ENCODE results near the gene DLG4. TPM values are rescaled to one million over a fixed set of nuclear protein-coding genes. Genes with fewer than 3 reads are reported as not detected.

Gene DLG4
- total RNA-seq, 1 experiment from 2014 or later = 7.8 TPM

DNA sequence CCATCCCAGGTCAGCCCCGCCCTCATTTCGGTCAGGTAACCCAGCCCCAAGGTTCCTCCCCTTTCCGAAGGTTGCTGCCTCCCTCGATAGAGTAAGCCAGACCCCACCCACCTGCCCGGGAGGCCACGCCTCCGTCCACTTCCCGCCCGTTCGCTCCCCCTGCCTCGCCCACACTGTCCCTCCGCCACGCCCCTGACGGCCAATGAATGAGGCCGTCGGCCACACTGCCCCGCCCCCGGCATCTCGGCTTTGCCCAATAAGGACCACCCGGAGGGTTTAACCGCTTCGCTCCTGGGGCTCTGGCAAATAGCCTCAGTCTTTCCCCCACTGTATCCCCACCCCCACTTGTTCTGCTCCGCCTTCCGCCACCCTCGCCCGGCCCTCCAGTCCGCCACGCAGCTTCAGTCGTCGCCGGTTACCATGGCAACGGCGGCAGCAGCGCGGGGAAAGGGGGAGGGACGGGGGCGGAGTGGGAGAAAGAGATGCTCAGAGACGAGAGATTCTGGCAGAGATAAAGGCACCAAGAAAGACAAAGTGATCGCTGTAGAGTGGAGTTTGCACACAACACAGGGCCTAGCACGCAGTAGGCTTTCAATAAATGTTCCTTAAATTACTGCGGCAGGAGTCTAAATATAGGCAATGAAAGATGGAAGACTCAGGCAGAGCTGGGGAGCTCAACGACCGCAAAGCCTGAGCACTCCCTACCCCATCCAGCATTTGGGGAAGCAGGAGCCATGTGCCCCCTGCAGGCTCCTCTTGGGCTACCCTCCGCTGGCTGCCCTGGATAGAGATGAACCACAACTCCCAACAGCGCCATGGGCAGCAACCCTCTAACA lies 5.1 kb downstream of the DLG4 start:
- peak; percentile 95 for DNase-seq (ENCODE audit: low read depth)

DNA sequence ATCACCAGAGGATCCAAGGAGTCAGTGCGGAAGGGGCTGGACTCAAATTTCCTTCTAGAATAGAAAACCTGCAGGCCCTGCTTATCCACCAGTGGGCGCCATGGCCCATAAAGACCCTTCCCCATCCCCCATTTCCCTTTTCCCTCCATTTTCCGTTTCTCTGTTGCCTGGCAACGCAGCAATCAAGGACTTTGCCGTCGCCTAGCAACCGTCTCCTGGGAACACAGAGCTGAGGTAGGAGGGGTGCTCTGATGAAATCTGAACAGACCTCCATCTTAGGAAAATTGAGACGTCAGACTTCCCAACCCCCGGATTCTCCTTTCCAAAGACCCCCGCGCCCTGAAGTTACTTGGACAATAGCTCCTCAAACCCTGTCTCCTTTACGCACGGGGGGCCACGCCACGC lies 5.7 kb downstream of the DLG4 start:
- DNase-seq (ENCODE audit: low read depth) = peak; percentile 84

DNA sequence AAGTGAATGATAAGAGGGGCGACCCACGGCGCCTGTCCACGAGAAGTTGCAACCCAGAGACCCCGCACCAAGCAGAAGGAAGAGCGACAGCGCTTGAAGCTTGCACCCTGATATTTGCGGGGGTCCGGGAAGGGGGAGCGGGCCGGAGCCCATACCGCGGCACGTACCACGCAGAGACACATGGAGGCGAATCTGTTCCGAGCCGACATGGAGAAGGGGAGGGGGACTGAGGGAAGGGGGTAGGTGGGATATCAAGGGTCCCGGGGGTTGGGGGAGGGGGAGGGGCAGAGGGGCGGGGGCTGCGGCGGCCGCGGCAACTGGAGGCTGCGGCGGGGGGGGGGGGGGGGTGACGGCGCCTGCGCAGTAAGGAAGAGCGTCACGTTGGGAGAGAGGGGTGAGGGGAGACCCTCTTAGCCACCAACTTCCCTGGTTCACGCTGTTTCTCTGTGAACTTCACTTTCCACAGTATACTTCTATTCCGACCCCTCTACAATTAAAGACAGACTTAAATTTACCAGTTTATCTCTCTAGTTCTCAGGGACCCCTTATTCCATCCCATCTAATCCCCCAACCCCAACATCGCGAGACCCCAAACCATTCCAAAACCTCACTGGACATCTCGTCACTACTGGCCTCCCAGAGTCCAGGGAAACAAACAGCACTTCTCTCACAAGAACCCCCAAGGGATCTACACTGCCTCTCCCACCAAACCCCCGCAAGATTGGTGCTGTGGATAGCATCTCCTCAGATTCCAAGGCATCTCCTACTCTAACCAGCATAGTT lies 8.0 kb downstream of the DLG4 start:
- DNase-seq (ENCODE audit: low read depth) = no peak

DNA sequence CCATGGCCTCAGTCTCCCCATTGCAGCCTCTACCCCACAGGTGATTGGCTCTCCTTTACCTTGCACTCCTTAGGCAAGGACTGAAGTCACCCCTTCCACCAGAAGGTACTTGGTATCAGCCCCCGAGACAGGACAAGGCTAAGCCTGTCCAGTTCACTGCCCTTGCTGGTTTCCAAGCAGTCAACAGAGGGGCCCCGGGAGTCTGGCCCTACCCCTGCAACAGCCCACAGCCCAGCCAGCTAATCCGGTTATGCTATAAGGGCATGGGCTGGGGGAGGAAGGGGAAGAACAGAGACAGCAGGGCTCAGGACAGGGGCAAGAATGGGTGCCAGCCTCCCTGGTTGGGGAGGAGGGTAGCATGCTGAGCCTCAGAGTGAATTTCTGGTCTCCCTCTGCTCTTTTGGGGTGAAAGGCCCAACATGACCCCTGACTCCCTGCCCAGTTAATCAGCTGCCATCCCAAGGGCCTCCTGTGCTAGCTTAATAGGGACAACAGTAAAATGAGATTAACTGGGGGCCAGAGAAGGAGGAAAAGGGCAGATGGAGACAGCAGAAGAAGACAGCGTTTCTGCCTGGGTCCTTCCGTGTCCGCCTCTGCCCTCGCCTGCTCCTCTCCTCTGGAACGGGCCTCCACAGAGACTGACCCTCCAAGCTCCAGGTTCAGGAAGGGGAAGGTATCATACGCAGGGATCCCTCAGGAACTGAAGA lies 10.7 kb downstream of the DLG4 start:
- no peak for DNase-seq (ENCODE audit: low read depth)

DNA sequence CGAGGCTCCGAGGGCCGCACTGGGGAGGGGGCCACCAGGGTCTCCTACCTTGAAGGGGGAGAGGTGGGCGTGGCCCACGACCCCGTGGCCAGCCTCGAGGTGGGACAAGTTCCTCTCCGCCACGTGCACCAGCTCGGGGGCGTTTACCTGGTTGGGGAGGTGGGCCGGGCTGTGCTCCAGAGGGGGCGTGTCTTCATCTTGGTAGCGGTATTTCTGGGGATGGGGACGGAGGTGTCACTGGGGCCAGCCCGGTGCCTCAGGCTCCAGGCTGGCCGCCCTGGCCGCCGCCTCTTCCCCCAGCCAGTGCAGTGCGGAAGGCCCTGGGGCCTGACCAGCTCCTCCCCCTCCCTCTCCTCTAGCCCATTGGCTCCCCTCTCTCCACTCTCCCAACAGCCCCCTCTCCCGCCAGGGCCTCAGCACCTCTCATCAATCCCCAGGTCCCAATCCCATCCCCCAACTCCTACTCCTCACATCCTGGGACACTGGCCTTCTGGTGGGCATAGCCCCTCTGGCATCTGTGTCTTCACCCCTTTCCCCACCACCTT lies 11.5 kb downstream of the DLG4 start:
- DNase-seq (ENCODE audit: low read depth) = no peak

DNA sequence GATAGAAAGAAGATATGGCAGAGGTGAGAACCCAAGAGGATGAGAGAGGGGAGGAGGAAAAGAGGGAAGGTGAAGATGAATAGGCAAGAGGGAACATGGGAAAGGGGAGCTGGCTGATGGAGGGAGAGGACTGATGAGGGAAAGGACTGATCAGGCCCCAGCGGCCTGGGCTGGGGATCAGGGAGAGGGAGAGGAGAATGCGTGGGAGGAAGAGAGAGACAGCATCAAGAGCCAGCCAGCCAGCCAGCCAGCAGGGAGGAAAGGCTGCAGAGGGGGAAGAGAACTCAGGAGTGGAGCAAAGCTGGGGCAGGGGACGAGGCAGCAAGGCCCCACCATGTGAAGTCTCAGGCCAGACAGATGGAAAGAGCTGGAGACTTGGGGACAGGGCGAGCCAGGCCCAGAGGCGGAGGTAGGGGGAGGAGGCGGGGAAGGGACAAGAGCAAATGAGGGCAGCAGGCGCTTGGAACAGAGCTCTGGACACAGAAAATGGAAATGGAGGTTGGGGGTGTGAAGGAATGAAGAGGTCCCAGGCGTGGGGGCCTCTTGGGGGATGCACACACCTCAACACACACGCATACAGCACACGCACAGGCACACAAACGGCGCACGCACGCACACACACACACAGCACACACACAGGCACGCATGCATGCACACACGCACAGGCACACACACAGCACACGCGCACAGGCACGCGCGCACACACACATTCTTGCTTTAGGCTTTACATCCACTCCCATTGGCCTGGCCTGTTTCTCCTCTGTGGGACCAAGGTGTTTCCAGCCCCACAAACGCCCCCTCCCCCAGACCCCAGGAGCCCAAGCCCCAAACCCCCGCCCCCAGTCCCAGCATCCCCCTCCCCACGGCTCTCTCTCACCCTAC lies 12.3 kb downstream of the DLG4 start:
- no peak for DNase-seq (ENCODE audit: low read depth)

DNA sequence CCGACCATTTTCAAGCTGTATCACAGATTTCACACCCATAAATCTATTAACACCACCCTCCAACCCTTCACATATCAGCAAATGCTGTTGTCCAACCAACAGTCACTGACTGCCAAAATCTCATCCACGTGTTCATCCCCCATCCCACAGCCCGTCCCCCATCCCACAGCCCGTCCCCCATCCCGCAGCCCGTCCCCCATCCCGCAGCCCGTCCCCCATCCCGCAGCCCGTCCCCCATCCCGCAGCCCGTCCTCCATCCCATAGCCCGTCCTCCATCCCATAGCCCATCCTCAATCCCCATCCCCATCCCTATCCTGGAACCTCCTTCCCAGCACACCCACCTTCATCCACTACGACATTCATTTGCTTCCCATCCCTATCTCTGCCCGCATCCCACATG lies 14.1 kb downstream of the DLG4 start:
- DNase-seq (ENCODE audit: low read depth) = no peak

DNA sequence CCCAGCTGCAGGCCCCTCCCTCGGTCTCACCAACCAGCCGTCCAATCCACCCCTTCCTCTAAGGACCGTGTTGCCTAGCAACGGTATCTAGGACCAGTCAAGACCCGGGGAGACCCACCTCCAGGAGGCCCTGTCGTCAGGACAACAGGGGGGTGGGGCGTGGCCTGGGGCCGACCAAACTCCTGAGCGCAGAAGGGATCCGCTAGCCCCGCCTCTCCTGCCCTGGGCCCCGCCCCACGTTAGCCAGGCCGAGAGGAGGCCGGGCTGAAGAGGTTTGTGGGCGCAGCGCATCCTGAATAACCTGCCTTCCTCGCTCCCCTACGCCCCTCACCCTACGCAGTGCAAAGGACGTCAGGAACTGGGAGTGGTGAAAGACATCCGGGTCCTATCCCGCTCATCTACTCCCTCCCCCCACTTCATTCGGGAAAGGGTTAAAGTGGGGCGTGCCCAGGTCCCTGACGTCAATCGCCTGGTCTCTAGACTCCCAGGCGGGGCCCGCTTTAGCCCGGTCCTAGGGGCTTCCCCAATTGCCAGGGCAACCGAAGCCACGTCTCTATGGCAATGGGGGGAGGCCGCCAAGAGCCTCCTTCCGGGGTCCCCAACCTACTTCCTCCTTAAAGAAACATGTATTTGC lies 14.7 kb downstream of the DLG4 start:
- DNase-seq (ENCODE audit: low read depth) = no peak

DNA sequence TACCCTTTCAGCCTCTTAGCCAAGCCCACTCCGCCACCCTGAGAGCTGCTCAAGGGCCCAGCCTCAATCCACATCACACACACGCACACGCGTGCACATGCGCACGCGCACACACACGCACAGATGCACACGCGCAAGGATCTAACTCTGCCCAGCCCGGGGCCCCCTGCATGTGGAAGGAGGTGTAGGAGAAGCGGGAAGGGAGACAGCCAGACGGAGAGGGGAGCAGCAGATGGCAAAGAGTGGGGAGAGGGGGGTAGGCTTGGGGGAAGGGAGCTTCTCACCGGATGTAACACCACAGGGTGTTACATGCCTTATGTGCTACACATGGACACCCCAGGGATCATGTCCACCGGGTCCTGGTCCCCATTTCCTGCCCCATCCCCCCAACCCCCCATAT lies 15.3 kb downstream of the DLG4 start:
- DNase-seq (ENCODE audit: low read depth) = no peak

DNA sequence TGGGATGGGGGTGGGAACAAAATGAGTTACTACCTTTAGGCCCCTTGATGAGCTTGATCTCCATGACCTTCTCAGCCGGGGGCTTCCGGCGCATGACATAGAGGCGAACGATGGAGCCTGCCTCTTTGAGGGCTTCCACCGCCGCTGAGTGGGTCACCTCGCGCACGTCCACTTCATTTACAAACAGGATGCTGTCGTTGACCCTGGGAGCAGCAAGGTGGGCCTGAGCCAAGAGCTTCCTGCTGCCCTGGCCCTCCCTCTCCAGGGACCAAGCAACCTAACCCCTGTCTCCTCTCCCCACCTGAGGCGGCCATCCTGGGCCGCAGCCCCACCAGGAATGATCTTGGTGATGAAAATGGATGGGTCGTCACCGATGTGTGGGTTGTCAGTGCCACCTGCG lies 16.2 kb downstream of the DLG4 start:
- no peak for DNase-seq (ENCODE audit: low read depth)

DNA sequence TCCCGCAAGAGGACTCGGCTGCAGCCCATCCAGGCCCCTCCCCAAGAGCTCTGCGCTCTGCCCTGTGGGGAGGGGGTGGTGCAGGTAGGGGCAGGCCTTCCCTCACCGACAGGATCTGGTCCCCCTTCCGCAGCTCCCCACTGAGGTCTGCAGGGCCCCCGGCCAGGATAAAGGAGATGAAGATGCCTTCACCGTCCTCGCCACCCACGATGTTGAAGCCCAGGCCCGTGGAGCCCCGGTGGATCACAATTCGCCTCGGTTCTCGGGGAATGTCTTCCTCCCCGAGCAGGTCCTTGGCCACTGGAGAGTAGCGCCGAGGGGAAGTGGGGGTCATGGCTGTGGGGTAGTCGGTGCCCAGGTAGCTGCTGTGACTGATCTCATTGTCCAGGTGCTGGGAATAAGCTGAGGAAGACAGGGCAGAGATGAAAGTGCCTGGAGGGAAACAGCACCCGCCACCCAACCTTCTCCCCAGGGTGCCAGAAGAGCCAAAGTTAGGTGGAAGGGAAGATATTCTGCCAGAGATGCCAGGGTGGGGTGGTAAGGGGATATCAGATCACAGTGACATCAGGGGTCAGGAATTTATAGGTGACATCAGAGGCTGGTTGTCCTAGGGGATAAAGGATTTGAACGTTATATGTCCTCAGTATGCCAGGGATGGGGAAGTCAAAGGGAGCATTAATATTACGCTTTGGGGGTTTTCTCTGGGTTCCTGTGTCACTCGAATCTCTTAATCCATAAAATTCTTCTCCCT lies 22.8 kb downstream of the DLG4 start:
- DNase-seq (ENCODE audit: low read depth) = no peak

DNA sequence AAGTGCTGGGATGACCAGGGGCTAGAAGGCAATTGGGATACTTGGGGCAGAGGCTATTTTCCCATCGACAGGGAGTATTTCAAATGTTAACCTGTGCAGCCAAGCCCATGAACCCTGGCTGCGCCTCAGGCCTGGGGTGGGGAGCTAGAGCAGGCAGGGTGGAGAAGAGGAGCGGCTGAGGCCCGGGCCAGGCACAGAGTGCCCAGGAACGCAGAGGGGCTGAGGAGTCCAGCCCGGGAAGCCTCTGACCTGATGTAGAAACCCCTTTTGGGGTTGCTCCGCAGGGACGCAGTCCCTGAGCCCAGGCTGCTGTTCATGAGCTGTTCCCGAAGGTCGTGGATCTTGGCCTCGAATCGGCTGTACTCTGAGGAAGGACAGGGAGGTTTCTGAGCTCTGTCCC lies 23.7 kb downstream of the DLG4 start:
- DNase-seq (ENCODE audit: low read depth) = no peak

DNA sequence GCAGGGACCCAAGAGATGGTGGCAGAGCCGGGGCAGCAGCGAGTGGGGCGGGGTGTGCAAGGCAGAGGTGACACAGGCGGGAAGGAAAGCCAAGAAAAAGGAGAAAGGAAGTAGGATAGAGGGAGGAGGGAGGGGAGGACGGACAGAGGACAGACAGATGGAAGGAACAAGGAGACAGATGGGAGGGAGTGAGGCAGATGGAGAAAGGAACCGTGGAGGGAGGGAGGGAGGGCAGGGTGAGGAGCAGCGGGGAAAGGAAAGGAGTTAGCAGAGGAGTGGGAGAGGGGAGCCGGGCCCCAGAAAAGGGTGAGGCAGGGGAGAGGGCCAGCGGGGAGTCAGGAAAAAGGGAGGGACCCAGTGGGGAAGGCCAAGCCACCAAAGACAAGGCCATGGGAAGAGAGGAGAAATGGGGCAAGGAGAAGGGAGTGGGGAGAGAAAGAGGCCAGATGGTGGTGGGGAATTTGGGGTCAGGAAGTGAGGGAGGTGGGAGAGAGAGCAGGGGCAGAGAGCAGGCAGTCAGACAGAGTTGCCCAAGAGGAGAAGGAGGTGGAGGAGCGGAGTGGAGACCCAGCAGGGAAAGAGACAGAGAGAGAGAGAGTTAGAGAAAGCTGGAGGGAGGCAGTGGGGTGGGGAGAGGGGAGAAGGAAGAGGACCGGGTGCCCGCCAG lies 27.2 kb downstream of the DLG4 start:
- DNase-seq (ENCODE audit: low read depth) = no peak

DNA sequence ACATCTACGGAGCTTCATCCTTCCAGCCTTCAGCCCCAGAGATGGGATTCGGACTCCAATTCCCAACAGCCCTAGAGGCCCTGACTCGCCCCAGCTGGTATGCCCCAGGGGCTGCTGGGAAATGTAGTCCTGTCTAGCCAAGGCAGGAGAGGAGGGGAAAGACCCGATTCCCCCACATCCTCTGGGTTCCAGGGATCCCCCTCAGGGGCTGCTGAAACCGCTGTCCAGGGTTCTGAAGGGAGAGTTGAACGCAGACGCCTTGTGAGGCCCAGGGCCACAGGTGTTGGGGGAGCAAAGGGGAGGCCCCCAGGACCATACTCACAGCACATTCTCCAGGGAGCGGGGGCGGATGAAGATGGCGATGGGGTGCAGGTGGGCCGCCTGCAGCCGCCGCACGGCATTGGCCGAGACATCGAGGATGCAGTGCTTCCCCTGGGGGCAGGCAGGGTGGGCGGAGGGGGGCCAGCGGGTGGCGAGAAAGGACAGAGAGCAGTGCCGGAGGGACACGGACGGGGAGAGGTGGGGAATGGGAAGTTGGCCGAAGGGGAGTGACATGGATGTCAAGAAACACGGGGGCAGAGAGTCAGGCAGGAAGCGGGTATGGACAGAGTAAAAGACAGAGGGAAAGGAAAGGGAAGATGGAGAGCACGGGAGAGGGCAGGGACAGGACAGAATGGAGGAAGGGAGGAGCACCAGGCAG lies 27.9 kb downstream of the DLG4 start:
- peak; percentile 38 for DNase-seq (ENCODE audit: low read depth)

DNA sequence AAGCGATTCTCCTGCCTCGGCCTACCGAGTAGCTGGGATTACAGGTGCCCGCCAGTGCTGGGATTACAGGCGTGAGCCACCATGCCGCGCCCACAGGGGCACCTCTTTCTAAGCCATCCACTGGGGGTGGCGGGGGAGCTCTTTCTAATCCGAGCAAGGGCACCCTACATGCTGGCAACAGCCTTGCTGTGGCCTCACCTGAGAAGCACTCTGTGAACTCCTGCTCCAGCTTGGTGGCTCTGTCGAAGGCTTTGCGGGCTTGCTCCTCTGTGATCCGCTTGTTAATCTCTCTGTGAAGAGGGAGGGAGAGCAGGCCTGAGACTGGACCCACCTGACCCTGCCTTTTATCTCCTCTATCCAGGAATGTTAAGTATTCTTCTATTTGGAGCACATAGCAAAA lies 28.6 kb downstream of the DLG4 start:
- no peak for DNase-seq (ENCODE audit: low read depth)

DNA sequence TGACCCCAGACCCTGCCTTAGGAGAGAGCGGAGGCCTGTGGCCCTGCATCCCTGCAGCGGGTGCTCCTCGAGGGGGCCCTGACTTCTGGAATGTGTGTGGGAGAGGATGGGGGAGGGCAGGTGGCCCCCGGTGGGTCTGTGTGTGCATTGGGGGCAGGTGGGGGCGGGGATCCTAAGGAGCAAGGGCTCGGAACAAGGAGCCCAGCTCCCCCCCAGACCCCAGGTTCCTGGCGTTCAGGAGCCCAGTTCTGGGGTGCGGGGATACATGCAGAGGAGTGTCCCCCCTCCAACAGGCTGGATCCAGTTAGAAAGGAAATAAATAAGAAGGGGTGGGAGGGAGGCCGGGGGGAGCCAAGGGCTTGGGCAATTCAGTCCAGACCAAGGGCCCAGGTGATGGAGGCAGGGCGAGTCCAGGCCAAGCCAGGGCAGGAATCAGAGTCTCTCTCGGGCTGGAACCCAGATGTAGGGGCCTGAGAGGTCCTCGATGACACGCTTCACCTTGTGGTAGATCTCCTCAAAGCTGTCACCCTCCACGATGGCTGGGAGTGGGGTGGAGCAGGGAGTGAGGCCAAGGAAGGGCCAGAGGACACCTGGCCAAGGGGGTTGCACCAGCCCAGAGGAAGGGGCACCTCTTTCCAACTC lies 29.2 kb downstream of the DLG4 start:
- no peak for DNase-seq (ENCODE audit: low read depth)

DNA sequence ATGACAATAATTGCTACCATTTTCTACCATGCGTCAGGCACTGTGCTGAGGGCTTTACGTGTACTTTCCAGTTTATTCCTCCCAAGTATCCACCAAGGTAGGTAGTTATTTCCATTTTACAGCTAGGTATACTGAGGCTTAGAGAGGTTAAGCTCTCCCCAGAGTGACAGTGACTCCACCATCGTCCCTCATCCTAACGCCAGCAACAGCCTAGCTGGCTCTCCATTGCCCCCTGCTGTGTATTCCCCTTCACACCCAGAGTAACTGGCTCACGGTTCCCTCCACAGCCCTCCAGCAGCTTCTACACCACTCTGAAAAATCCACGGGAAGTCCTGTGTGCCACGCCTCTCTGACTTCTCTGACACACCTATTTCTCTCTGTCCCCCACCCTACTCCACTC lies 33.4 kb downstream of the DLG4 start:
- DNase-seq (ENCODE audit: low read depth) = no peak

DNA sequence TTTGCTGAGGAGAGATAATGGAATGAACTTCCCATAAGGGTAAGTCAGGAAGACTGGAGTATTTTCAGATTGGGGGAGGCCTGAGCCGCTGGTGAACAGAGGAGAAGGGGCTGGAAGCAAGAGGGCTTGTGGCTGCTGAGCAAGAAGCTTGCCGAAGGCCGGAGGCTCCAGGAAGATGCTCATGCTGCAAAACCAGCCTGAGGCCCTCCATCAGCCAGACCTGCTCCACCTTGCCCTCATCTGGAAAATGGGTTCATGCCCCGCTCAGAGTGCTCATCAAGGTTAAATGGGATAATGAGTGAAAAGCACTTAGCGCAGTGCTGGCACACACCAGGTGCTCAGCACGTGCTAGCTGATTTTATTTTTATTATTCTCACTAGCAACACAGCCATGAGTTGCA lies 35.0 kb downstream of the DLG4 start:
- DNase-seq (ENCODE audit: low read depth) = no peak
